OCI-LY7 (cell line): ENCODE measurements around the gene TRIM67.

Experiments used
- EZH2phosphoT487 ChIP-seq: fragments of 200-600 bp; sonication (generic); IDR thresholded peaks from 2 replicates; pipeline ENCODE4 v1.6.1; 2018; ENCODE audit warnings: low read depth, borderline replicate concordance, mild to moderate bottlenecking, mixed run types, antibody characterized with exemption, low read length, moderate library complexity, mixed read lengths
- TF ChIP-seq, protein P1 (sequence below): fragments of 200-600 bp; sonication (generic); conservative IDR thresholded peaks from 2 replicates; pipeline ENCODE4 v1.5.1; 2014; ENCODE audit warnings: mild to moderate bottlenecking, antibody characterized with exemption, low read length, moderate library complexity, mixed read lengths

- TF ChIP-seq, protein P1, sequence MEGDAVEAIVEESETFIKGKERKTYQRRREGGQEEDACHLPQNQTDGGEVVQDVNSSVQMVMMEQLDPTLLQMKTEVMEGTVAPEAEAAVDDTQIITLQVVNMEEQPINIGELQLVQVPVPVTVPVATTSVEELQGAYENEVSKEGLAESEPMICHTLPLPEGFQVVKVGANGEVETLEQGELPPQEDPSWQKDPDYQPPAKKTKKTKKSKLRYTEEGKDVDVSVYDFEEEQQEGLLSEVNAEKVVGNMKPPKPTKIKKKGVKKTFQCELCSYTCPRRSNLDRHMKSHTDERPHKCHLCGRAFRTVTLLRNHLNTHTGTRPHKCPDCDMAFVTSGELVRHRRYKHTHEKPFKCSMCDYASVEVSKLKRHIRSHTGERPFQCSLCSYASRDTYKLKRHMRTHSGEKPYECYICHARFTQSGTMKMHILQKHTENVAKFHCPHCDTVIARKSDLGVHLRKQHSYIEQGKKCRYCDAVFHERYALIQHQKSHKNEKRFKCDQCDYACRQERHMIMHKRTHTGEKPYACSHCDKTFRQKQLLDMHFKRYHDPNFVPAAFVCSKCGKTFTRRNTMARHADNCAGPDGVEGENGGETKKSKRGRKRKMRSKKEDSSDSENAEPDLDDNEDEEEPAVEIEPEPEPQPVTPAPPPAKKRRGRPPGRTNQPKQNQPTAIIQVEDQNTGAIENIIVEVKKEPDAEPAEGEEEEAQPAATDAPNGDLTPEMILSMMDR, result no peak
- no peak for TF ChIP-seq EZH2phosphoT487
Measured at GRCh38 chr1:231194843-231195516, 33.1 kb downstream of the TRIM67 start.
